HG03571 (cell line): ENCODE results near the gene PML.

Source experiments
- ATAC-seq: cut with Tn5 transposase; IDR thresholded peaks from one replicate; pipeline ENCODE4 v1.9.1; 2021; ENCODE audit not compliant: unreplicated experiment

The PML gene

DNA sequence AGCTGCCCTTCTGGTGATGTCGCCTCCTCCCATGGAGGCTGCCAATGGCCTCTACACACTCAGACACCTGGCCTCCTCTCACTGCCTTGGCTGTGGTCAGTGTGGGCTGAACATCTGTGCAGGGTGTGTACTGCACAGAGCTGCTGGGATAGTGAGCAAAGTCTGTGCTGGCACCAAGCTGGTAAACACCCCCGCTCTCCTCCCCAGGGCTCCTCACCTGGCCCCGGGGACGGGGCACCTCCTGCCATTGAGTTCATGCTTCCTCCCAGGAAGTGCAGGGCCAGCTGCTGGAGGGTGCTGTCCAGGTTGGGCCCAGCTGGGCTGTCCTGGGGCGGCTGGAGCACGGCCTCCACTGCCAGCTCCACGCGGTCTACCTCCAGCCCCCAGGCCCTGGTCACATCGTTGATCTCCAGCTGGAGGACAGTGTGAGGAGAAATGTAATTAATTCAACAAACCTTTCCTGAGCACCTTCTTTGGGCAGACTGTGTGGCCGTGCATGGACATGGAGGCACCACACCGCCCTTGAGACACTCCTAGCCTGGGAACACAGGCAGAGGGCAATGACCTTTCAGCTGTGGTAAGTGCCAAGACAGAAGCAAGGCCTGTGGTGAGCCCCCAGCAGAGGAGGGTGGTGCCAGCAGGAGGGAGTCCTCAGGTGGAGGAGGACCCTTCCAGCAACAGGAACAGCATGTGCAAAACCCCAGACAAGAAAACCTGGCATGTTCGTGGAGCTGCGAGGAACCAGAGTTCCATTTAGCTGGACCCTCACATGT is 9.2 kb upstream of the PML start:
- ATAC-seq = no peak

GRCh38 chr15:73986055-73986775 is 8.3 kb upstream of the PML start:
- ATAC-seq = no peak

DNA sequence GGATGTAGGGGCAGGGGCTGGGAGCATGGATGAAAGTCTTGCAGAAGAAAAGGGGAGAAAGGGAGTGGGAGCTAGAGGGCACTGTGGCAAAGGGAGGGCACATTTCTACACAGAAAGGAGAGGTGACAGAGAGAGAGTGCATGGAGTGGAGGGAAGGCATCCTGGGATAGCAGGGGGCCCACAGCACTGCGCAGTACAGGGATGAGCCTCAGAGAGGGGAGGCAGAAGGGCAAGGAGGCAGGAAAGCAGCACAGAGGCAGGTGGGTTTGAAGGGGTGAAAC is 7.8 kb upstream of the PML start:
- ATAC-seq = no peak

DNA sequence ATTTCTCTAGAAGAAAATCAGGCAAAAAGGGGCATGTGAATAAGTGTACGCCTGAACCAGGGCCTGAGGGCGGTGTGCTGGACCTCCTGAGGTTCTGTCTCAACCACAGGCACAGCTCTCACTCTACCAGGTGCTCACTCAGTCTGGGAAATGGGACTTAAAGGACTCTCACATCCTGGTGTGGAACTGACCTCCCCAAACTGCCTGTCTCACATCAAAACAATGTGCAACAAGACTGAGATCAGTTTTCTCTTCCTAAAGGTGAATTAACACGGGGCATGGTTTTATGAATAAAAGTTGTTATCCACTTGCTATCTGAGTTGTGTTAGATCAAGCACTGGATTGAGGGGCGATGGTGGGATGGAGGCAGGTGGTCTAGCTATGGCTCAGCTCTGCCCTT is 7.3 kb upstream of the PML start:
- no peak for ATAC-seq

DNA sequence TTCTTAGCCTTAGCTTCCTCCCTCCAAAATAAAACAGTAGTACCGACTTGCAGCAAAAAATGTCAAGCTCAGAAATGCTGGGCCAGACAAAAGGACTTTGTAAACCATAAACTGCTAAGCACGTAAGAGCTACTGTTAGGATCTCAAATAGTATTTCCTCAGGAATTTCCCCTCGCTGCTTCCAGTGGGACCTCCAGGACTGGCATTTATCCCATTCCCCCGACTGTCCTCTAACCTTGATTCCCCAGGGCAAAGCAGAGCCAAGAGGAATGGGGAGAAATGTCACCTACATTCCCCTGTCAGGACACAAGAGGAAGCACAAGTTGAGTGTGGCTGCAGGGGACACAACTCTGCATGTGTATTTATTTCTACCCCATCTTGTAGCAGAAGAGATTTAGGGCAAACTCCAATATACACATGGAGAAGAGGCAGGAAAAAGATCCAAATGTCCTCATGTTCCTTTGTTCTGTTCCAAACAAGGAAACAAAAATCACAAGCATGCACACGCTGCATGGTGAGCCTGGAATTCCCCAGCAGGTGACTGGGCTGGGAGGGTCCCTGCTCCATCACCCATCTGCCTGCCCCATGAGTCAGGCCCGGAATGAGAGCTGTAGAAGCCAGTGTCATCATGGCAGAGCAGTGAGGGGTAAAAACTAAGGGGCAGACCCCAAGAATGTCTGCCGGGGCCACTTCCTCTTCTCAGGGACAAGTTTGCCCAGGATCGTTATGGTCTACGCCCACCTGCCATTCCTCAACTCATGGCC is 6.7 kb upstream of the PML start:
- ATAC-seq = no peak

- no peak for ATAC-seq
Measured at GRCh38 chr15:73988445-73988969, 6.0 kb upstream of the PML start.

- no peak for ATAC-seq
Measured at GRCh38 chr15:73989001-73989798, 5.3 kb upstream of the PML start.

GRCh38 chr15:73990250-73991005 is 4.1 kb upstream of the PML start:
- ATAC-seq = no peak

DNA sequence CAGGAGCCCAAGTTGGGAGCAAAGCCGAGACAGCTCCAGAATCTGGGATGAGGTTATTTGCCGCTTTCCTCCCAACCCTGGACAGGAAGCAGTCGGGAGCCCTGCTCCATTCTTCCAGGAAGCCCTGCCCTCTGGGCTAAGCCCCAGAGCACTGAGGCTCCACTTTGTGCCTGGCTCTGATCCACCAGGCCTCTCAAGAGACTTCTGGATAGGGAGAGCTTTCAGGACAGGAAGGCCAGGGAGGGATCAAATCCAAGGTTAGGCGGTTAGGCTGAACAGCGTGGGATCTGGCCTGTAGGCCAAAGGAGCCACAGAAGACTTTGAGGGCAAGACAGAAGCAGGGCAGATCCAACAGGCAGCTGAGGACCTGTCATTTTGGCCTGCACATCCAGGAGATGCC is 3.3 kb upstream of the PML start:
- no peak for ATAC-seq

DNA sequence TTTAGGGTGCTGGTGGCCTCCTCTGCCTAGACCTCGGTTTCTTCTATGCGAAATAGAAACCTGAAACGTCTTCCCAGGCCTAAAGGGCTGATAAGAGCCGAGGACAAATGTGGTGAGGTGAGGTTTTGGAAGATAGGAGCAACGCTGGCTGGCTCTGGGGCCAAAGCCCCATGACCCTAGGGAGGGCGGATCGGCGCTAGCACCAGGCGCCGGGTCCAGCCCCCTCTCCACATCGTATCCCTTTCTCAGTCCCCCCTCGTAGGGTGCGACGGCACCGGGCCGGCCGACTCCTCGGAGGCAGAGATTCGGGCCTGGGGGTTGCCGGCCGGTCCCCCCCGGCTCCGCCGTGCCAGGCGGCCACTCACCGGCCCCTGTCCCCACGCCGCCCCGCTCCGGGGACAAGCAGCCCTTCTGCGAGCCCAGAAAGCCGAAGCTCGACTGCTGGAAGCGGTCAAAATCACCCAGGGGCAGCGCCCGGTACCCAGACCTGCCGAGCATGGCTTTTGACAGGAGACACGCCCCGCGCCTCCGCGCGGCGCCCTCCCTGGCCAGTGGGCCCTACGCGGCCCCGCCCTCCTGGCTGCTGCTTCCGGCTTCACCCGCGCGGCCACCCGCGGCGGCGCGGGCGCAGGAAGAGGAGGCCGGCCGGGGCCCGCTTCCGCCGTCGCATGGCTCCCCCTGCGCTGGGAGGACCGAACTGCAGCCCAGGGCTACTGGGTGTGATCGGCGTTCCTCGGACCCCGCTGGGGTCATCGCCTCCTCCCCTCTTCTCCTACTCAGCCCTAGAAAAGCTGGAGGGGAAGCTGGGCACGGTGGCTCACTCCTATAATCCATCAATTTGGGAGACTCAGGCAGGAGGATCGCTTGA is 2.6 kb upstream of the PML start, which contains the start of gene STOML1:
Gene STOML1, minus strand, starts transcription at position 570 of the 868 bp plus-strand sequence. Its CDS starts 72 bp downstream, at position 498.
- ATAC-seq = peak; percentile 62

GRCh38 chr15:73992594-73992898 is 2.0 kb upstream of the PML start:
- ATAC-seq = no peak

GRCh38 chr15:73993211-73993994 is 1.1 kb upstream of the PML start:
- no peak for ATAC-seq

- no peak for ATAC-seq
Measured at GRCh38 chr15:73994912-73995622, 551 bp downstream of the PML start.

GRCh38 chr15:73996267-73996666 is 1.8 kb downstream of the PML start:
- no peak for ATAC-seq

DNA sequence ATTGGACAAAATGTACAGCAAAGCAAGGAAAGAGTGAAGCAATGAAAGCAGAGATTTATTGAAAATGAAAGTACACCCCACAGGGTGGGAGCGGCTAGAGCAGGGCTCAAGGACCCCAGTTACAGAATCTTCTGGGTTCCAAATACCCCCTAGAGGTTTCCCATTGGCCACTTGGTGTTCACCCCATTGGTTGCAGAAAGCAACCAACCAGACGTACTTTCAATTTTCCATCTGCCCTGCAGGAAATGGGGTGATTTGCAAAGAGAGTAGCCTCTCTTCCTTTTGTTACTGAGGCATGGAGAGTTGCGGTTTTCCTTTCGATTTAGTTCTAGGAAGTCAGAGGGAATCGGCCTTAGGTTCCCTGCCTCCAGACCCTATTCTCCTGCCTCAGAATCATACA is 2.4 kb downstream of the PML start:
- no peak for ATAC-seq

DNA sequence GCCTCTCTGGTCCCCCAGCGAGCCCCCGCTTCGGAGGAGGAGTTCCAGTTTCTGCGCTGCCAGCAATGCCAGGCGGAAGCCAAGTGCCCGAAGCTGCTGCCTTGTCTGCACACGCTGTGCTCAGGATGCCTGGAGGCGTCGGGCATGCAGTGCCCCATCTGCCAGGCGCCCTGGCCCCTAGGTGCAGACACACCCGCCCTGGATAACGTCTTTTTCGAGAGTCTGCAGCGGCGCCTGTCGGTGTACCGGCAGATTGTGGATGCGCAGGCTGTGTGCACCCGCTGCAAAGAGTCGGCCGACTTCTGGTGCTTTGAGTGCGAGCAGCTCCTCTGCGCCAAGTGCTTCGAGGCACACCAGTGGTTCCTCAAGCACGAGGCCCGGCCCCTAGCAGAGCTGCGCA is 3.5 kb downstream of the PML start:
- ATAC-seq = no peak

GRCh38 chr15:74006774-74007639 is 12.5 kb downstream of the PML start:
- no peak for ATAC-seq
